HepG2 (cell line): Measurements from ENCODE around the gene CDC37L1. TPM values are rescaled to one million over a fixed set of nuclear protein-coding genes. Genes with fewer than 3 reads are reported as not detected.

Experiments
- ARNT ChIP-seq: fragments of 450-650 bp; IDR thresholded peaks from 2 replicates; pipeline ENCODE4 v1.6.1; 2017
- CREB1 ChIP-seq, 2 experiments: fragments of 450-650 bp in 1 of 2; IDR thresholded peaks; 2 replicates each; pipeline ENCODE4 v1.6.1; 2016 to 2017; ENCODE audit warnings: control low read depth in 1 of 2, mild to moderate bottlenecking in 1 of 2, missing compliant biosample characterization in 1 of 2, missing genetic modification characterization in 1 of 2
- GFI1 ChIP-seq: sonication (generic); formaldehyde crosslinking; IDR thresholded peaks from 2 replicates; pipeline ENCODE4 v1.5.0; 2020; ENCODE audit warnings: missing genetic modification reagents, mild to moderate bottlenecking, borderline replicate concordance
- GPN1 ChIP-seq: sonication (generic); formaldehyde crosslinking; IDR thresholded peaks from 2 replicates; pipeline ENCODE4 v1.5.1; 2020; ENCODE audit warnings: missing genetic modification reagents, borderline replicate concordance
- HIVEP1 ChIP-seq: sonication (generic); formaldehyde crosslinking; IDR thresholded peaks from 2 replicates; pipeline ENCODE4 v1.4.0; 2020; ENCODE audit warnings: mild to moderate bottlenecking, missing genetic modification reagents
- HOXA9 ChIP-seq: sonication (generic); formaldehyde crosslinking; IDR thresholded peaks from 2 replicates; pipeline ENCODE4 v1.8.1; 2022; ENCODE audit warnings: missing genetic modification reagents, mild to moderate bottlenecking, moderate library complexity, borderline replicate concordance
- KDM4B ChIP-seq: sonication (generic); formaldehyde crosslinking; IDR thresholded peaks from 2 replicates; pipeline ENCODE4 v1.4.0; 2020; ENCODE audit warnings: missing genetic modification reagents
- MAFG ChIP-seq: sonication (generic); formaldehyde crosslinking; IDR thresholded peaks from 2 replicates; pipeline ENCODE4 v1.5.1; 2020; ENCODE audit warnings: mild to moderate bottlenecking, missing genetic modification reagents
- NR2F6 ChIP-seq, 2 experiments: IDR thresholded peaks; 2 replicates each; pipeline ENCODE4 v1.6.1; 2016; ENCODE audit warnings: antibody characterized with exemption in 1 of 2, mild to moderate bottlenecking in 1 of 2
- RFX1 ChIP-seq: fragments of 450-650 bp; IDR thresholded peaks from 2 replicates; pipeline ENCODE4 v1.6.1; 2017
- SMYD3 ChIP-seq: sonication (generic); formaldehyde crosslinking; IDR thresholded peaks from 2 replicates; pipeline ENCODE4 v1.8.1; 2023; ENCODE audit warnings: mild to moderate bottlenecking, missing genetic modification reagents
- SNAI1 ChIP-seq: sonication (generic); formaldehyde crosslinking; IDR thresholded peaks from 2 replicates; pipeline ENCODE4 v1.5.0; 2020; ENCODE audit warnings: mild to moderate bottlenecking, missing genetic modification reagents, borderline replicate concordance
- ZNF292 ChIP-seq: sonication (generic); formaldehyde crosslinking; IDR thresholded peaks from 2 replicates; pipeline ENCODE4 v1.8.1; 2022; ENCODE audit warnings: mild to moderate bottlenecking, low read depth, missing genetic modification reagents, borderline replicate concordance
- ZNF510 ChIP-seq: sonication (generic); formaldehyde crosslinking; IDR thresholded peaks from 2 replicates; pipeline ENCODE4 v1.4.0; 2020; ENCODE audit warnings: low read depth, mild to moderate bottlenecking, missing genetic modification reagents
- ZNF543 ChIP-seq: sonication (generic); formaldehyde crosslinking; IDR thresholded peaks from 2 replicates; pipeline ENCODE4 v1.4.0; 2020; ENCODE audit warnings: mild to moderate bottlenecking, missing genetic modification reagents
- ZNF546 ChIP-seq: sonication (generic); formaldehyde crosslinking; conservative IDR thresholded peaks from 2 replicates; pipeline ENCODE4 v1.8.1; 2023; ENCODE audit warnings: mild to moderate bottlenecking, missing genetic modification reagents
- ZNF563 ChIP-seq: sonication (generic); formaldehyde crosslinking; IDR thresholded peaks from 2 replicates; pipeline ENCODE4 v1.8.0; 2022; ENCODE audit warnings: mild to moderate bottlenecking, moderate library complexity, missing genetic modification reagents
- polyA plus RNA-seq, 8 experiments: library from polyadenylated mRNA; depleted of rRNA in 3 of 8; stranded (reverse) in 7 of 8; unstranded in 1 of 8; fragments of >200 nt; fragmentation: Illumina TruSeq in 4 of 8; extraction: Trizol in 4 of 8; gene quantifications; 2 replicates each; pipeline versions ENCODE4 v1.2.1 to v1.2.3, GENCODE V29; 2011 to 2016; ENCODE audit warnings: low read depth in 4 of 8, missing spikeins in 1 of 8, mixed read lengths in 1 of 8; ENCODE audit not compliant: insufficient read depth in 1 of 8
- total RNA-seq, 5 experiments: library from RNA; depleted of rRNA; stranded (reverse); fragments of >200 nt; fragmentation: Illumina TruSeq; extraction: Trizol; gene quantifications; 2 replicates each; pipeline ENCODE4 v1.2.3, GENCODE V29; 2016; ENCODE audit warnings: low read depth in 1 of 5
- TF ChIP-seq, protein P1 (sequence below): sonication (generic); formaldehyde crosslinking; IDR thresholded peaks from 2 replicates; pipeline ENCODE4 v1.5.1; 2020; ENCODE audit warnings: mild to moderate bottlenecking, missing genetic modification reagents, borderline replicate concordance
- TF ChIP-seq, protein P2 (sequence below): sonication (generic); formaldehyde crosslinking; conservative IDR thresholded peaks from 2 replicates; pipeline ENCODE4 v1.4.0; 2020; ENCODE audit warnings: mild to moderate bottlenecking, missing genetic modification reagents, moderate library complexity
- TF ChIP-seq, protein P3 (sequence below): sonication (generic); formaldehyde crosslinking; IDR thresholded peaks from 2 replicates; pipeline ENCODE4 v1.5.1; 2020; ENCODE audit warnings: mild to moderate bottlenecking, moderate library complexity, missing genetic modification reagents

The CDC37L1 gene
- total and polyA plus RNA-seq, 2 of the 13 experiments (the other 11 are each of a cell fraction or from before 2014, with no cell fraction given), result 5.5 to 17.0 TPM

DNA sequence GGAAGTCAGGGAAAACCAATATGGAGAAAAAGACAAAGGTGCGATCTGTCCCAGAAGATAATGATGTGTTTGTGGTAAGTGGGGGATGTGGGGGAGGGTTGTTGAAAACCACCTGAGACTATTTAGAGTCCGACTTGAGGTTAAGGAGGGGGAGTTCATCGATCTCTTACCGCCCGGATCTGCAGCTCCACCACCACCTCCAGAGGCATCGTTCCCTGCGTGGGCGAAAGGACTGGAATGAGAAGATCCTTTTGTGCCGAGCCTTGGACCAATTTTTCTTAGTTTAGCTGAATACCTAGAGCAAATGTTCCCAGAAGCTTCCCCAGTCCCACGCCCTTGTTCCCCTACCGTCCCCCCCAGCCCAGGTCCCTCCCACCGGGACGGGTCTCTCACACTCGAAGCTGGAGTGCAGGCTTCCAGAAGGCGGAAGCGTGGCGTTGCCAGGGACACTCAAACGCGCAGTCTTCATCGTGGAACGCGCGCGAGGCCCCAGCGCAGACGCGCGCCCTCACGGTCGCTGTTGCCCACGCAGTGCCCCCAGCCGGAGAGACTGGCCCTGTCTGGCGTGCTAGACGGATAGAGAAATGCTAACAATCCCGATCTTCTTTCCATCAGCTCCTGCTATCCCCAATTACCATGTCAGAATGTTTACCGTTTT lies 13.2 kb upstream of the CDC37L1 start, which contains the start of gene SPATA6L (continued):
- TF ChIP-seq, protein P1, sequence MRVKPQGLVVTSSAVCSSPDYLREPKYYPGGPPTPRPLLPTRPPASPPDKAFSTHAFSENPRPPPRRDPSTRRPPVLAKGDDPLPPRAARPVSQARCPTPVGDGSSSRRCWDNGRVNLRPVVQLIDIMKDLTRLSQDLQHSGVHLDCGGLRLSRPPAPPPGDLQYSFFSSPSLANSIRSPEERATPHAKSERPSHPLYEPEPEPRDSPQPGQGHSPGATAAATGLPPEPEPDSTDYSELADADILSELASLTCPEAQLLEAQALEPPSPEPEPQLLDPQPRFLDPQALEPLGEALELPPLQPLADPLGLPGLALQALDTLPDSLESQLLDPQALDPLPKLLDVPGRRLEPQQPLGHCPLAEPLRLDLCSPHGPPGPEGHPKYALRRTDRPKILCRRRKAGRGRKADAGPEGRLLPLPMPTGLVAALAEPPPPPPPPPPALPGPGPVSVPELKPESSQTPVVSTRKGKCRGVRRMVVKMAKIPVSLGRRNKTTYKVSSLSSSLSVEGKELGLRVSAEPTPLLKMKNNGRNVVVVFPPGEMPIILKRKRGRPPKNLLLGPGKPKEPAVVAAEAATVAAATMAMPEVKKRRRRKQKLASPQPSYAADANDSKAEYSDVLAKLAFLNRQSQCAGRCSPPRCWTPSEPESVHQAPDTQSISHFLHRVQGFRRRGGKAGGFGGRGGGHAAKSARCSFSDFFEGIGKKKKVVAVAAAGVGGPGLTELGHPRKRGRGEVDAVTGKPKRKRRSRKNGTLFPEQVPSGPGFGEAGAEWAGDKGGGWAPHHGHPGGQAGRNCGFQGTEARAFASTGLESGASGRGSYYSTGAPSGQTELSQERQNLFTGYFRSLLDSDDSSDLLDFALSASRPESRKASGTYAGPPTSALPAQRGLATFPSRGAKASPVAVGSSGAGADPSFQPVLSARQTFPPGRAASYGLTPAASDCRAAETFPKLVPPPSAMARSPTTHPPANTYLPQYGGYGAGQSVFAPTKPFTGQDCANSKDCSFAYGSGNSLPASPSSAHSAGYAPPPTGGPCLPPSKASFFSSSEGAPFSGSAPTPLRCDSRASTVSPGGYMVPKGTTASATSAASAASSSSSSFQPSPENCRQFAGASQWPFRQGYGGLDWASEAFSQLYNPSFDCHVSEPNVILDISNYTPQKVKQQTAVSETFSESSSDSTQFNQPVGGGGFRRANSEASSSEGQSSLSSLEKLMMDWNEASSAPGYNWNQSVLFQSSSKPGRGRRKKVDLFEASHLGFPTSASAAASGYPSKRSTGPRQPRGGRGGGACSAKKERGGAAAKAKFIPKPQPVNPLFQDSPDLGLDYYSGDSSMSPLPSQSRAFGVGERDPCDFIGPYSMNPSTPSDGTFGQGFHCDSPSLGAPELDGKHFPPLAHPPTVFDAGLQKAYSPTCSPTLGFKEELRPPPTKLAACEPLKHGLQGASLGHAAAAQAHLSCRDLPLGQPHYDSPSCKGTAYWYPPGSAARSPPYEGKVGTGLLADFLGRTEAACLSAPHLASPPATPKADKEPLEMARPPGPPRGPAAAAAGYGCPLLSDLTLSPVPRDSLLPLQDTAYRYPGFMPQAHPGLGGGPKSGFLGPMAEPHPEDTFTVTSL (CRISPR knock-in tag), result no peak
- TF ChIP-seq SNAI1 (no peak), HOXA9 (CRISPR knock-in tag) (no peak), HIVEP1 (CRISPR knock-in tag) (0 out of 2 replicates have a peak, but pooled peaks have one; percentile 45), ZNF292 (CRISPR knock-in tag) (peak; percentile 81; the same call in 1 of the 2 replicates), ZNF543 (no peak), ZNF546 (no peak), CREB1 (IDR thresholded peaks at IDR 0.05) (no peak), CREB1 (CRISPR knock-in tag; IDR thresholded peaks at IDR 0.05) (no peak), SMYD3 (CRISPR knock-in tag) (no peak), RFX1 (peak; percentile 28; the same call in 1 of the 2 replicates), ARNT (no peak), NR2F6 (IDR thresholded peaks at IDR 0.05) (no peak), NR2F6 (CRISPR knock-in tag; IDR thresholded peaks at IDR 0.05) (no peak), ZNF510 (CRISPR knock-in tag) (no peak), MAFG (CRISPR knock-in tag) (no peak), KDM4B (CRISPR knock-in tag) (no peak), GFI1 (no peak), GPN1 (CRISPR knock-in tag) (no peak), ZNF563 (CRISPR knock-in tag) (no peak)
- TF ChIP-seq, protein P2, sequence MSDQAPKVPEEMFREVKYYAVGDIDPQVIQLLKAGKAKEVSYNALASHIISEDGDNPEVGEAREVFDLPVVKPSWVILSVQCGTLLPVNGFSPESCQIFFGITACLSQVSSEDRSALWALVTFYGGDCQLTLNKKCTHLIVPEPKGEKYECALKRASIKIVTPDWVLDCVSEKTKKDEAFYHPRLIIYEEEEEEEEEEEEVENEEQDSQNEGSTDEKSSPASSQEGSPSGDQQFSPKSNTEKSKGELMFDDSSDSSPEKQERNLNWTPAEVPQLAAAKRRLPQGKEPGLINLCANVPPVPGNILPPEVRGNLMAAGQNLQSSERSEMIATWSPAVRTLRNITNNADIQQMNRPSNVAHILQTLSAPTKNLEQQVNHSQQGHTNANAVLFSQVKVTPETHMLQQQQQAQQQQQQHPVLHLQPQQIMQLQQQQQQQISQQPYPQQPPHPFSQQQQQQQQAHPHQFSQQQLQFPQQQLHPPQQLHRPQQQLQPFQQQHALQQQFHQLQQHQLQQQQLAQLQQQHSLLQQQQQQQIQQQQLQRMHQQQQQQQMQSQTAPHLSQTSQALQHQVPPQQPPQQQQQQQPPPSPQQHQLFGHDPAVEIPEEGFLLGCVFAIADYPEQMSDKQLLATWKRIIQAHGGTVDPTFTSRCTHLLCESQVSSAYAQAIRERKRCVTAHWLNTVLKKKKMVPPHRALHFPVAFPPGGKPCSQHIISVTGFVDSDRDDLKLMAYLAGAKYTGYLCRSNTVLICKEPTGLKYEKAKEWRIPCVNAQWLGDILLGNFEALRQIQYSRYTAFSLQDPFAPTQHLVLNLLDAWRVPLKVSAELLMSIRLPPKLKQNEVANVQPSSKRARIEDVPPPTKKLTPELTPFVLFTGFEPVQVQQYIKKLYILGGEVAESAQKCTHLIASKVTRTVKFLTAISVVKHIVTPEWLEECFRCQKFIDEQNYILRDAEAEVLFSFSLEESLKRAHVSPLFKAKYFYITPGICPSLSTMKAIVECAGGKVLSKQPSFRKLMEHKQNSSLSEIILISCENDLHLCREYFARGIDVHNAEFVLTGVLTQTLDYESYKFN (CRISPR knock-in tag), result no peak
- TF ChIP-seq, protein P3, sequence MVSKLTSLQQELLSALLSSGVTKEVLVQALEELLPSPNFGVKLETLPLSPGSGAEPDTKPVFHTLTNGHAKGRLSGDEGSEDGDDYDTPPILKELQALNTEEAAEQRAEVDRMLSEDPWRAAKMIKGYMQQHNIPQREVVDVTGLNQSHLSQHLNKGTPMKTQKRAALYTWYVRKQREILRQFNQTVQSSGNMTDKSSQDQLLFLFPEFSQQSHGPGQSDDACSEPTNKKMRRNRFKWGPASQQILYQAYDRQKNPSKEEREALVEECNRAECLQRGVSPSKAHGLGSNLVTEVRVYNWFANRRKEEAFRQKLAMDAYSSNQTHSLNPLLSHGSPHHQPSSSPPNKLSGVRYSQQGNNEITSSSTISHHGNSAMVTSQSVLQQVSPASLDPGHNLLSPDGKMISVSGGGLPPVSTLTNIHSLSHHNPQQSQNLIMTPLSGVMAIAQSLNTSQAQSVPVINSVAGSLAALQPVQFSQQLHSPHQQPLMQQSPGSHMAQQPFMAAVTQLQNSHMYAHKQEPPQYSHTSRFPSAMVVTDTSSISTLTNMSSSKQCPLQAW (CRISPR knock-in tag), result 0 out of 2 replicates have a peak, but pooled peaks have one; percentile 53
